HG02943 (cell line): ENCODE data around the gene SPOCD1.

Source experiments
- ATAC-seq: cut with Tn5 transposase; IDR thresholded peaks from one replicate; pipeline ENCODE4 v1.9.1; 2021; ENCODE audit warnings: mild to moderate bottlenecking, low read depth, moderate library complexity; ENCODE audit not compliant: unreplicated experiment

The SPOCD1 gene

DNA sequence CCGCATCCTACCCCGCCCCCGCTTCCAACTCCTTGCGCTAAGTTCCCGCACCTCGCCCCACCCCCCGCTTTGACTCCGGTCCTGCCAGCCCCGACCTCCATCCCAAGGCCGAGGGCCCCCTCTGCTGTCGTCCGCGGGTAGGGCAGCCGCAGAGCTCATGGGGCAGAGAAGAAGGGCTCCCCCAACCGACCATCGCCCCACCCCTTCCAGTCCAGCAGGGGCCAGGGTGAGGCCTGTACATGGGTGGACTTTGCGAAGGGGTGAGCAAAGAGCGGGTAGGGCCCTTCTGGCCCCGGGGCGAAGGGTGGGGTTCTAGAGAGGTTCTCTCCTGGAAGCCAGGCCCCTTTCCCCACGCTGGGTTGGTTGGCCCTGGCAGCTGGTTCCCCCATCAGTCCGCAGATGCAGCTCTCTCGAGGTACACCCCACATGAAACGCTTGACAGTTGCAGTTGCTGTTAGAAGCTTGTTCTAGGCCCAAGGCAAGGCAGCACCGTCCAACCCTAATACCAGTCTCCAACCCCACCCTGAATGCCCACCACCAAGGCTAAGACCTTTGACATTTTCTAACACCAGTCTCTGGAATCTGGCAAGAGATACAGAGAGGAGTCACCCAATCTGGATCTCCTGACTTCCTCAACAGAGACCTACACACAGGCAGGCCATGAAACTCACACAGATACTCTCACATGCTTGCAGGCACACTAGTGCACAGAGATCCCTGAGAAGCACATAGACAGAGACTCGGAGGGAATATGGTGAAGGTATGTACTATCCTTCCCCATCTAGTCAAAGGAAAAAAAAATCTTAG, 26.4 kb downstream of the SPOCD1 start:
- peak; percentile 45 for ATAC-seq

DNA sequence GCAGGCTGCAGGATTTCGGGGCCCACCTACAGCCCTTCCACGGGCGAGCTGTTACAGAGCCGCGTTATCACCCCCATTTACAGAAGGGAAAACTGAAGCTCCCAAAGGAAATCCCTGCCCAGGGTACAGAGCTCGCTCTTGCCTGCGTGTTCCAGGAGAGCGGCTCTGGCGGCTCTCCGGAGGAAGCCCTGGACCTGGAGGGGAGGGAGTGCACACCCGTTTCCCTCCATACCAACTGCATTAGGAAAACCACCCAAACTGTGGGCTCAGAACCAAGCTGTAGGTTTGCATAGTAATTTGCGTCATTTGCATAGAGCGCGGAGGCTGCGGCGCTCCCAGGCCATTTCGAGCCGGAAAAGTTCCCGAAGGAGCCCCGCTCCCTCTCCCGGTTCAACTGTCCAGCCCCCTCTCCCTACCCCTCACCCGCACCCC, 27.0 kb downstream of the SPOCD1 start:
- ATAC-seq: peak; percentile 27

DNA sequence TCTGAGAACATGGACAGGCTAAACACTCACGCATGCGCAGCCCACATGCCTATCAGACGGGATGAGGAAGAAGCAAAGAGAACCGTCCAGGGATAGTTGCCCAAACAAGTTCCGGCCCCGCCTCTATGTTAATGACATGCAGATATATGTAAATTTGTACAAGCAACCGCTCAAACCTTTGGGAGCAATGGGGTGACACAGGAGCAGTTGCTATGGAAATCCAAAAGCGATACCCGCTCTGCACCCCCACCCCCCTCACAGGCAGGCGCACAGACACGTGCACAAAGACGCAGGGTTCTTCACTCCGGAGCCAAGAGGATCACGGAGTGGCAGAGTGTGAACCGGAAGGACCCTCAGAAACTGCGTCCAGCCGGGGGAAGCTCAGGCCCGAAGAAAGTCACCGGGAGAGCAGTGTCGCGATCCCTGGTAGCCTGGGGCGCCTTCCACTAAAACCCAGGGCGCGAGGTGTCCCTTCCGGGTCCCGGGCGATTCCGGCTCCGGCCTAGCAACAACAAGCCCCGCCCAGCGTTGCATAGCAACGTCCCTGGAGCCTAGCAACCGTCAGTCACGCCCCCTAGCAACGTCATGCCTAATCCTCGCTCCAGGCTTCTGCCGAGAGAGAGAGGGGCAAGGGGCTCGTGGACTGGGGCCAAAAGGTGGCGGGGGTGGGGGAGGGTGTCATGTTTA, 27.5 kb downstream of the SPOCD1 start:
- ATAC-seq: peak; percentile 56

DNA sequence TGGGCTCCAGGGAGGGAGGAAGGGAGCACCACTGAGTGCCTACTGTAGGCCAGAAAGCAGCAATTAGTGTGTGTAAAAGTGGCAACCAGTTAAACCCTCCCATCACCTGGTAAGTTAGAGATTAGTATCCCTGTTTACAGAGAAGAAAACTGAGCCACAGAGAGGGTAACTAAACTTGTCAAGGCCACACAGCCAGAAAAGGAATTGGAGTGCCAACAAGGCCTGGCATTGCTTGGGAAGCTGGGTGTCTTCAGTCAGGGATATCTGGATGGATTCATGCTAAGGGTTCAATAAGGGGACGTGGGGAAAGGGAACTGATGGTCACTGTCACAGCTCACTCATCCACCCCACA, 28.1 kb downstream of the SPOCD1 start:
- no peak for ATAC-seq

DNA sequence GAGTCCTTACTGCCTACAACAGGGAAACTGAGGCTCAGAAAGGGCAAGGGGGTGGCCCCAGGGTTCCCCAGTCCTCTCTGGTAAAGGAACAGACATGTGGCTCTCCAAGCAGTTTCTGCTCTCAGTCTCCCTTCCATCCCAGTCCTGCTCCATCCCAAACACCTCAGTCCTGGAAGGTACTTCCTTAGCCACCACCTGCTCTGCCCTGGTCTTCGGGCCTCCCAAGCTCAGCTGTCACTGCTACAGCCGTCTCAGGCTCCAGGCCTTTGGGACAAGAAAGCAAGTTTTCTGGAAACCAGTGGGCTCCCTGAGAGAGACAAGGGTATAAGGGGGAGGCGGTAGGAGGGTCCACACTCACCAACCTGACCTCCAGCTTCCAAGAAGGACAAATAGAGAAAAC, 28.6 kb downstream of the SPOCD1 start:
- ATAC-seq: no peak

DNA sequence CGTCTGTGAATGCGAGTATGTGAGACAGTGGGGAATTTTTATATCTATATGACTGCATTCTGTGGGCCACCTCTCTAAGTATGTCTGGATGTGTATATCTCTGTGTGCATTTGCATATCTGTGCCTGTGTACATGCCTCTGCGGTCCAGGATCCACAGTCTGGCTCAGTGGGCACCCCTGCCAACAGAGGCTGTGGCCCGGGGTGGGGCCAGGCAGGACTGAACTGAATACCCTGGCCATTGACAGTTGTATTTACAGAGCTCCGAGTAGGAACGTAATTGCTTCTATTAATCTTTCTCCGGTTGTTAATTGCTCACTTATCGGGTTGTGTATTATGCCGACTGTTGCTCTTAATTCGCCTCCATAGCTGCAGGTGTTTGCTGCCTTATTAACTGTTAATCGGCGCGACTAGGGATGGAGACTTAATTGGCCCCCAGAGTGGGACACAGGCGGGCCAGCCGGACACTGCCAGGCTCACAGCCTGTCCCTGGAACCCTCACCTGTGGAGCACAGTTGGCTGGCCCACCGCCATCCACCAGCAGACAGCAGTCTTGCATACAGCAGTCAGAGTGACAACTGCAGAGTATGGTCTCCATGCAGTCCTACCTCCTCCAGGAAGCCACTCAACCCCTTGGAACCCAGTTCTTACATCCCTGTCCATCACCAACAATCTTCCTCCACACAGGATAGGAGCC, 29.3 kb downstream of the SPOCD1 start:
- no peak for ATAC-seq

DNA sequence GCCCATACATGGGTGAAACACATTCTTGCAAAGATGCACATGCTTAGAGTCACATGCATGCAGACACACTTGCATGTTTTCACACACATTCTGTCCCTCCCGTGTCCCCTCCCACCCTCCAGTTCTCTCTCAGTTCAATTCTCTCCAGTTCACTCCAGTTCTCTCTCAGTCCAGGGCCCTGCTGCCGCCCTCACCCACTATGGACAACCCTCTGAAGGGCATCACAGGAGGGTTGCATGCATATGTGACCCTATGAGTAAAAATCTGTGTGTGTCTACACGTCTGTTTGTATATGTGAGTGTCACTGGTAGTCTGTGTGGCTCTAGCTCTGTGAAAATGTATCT, 29.9 kb downstream of the SPOCD1 start:
- ATAC-seq: no peak

DNA sequence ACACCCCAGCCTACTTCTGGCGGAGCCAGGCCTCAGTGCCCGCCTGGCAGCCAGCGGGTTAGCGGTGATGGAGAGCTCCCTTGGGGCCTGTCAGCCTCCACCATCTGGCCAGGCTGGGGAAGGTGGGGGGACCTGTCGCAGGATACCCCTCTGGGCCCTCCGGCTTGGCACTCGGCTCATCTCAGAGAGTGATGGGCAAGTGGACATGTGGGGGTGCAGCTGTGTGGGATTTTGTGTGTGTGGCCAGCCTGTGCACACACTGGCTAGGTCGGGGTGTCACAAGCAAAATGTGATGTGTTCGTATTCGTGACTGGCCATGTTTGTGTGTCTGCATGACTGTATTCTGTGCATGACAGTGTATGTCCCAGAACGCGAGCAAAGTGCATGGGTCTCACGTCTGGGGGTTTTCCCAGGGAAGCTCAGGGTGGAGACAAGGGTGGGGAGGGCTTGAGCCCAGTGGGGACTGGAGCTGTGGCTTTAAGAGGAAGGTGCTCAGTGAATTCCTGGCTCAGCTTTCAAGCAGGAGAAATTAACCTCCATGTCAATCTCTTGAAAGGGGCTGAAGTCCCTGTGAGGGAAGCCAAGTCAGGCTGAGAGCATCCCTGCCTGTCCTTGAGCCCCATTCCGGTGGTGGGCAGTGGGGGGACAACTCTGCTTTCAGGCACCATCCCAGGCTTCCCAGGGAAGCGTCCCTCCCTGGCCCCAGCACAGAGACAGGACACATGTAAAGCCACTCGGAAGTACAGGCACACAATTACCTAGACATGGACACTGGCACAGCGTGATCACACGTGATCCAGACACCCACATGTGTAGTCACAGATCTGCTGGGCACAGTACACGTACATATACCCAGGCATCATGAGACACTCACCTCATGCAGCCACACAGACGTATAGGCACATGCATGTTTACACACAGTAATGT, 30.5 kb downstream of the SPOCD1 start:
- ATAC-seq: no peak

DNA sequence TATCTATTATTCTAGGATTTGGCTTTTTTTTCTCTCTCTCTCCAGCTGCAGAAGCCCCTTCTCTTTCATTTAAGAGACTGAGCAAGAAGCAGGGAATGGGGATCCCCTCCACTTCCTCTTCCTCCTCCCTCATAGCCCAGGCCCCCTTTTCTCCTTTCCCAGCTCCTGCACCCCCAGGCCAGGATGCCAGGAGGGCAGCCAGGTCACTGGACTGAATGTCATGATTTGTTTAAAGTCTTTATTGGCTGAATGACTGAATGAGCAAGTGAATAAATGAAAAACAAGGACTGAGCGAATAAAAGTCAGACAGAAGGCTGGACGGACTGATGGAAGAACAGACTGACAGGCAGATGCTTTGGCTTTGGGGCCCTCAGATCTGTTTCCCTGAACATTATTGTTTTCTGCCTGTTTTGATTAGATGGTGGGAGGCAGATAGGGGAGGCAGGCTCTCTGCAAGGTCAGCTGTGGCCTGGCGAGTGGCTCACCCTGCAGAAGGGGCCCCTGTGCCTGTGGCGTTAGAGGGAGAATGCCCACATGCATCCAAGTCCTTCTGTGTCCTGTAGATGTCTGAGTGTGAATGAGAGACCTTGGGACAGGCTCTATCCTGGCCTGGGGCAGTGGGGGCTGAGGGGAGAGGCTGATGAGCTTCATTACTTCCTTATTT, 31.3 kb downstream of the SPOCD1 start:
- no peak for ATAC-seq

DNA sequence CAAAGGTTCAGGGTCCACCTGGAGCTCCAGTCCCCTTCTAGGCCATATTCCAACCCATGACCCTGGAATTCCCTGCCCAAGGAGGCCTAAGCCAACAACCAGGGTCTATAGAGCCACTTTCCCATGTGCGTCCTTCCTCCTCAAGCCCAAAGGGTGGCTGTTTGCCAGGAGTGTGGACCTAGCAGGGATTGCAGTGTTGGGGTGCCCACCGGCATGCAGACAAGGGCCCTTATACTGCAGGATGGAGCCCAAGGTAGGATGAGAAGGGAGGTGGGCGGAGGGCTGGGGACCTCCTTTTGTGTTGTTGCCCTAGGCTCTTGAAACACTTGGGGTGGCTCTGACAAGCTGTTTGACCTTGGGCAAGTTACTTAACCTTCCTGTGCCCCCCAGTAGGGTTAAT, 32.0 kb downstream of the SPOCD1 start:
- no peak for ATAC-seq

DNA sequence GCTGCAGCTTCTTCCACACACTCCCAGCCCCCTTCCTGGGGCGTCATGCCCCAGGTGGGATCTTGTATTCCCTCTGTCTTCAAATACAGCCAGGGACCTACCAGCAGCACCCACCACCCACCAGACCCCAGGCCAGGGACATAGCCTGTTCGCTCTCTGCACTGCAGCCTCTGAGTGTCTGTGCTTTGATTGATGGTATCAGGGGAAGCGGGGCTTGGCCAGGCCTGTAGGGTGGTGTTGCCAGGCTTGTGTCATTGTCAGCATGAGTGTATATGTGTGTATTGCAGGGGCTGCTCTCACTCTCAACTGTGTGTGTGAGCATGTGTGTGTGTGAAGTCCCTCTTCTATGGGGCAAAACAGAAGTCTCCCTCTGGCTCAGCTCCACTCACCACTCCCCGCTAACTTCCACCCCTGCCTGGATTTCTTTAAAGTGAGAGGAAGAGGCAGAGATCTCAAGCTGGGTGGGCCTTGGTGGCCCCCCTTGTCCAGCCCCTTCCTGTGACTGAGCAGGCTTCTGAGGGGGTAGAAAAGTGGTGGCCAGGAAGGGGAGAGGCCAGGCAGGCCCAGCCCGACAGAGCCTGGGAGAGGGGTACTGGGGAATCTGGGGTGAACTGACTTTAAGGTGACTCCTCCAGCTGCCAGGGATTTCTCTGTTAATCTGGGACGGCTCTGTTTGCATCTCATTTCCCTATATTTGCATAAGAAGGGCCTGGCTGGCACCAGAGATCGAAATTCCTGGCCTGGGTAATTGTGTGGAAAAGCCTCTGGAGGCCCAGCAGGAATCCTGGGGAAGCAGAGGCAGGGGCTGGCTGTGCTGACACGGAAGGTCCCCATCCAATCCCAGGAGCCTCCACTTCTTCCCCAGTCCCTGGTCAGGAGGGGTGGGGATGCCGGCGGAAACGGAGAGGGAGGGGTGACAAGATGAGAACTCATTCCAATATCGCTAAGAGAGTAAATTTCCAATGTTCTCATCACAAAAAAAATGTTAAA, 33.1 kb downstream of the SPOCD1 start:
- ATAC-seq: no peak

DNA sequence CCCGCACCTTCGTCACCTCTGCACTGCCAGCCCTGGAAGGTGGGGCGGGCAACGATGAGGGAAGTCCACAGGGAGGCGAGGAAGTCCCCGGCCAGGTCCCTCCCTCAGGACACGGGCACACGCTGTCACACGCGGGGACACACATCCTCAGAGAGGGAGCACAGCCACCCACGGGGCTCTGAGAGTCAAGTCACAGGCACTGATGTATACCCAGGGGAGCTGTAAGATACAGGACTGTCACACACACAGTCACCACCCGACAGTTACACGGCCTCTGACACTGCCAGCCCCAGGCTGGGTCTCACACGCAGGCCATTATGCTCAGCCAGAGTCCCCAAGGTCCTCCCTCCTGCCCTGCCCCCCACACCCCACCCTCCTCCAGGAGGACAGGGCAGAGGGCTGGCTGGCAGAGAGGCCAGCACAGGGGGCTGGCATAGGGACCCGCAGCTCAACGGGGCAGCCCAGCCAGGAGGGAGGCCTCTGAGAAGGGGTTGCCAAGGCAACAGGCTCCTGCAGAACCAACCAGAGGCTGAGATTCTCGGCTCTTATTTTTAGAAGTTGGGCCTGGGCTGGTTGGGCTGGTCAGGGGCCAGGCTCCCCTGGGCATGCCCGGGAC, 34.0 kb downstream of the SPOCD1 start:
- ATAC-seq: no peak

DNA sequence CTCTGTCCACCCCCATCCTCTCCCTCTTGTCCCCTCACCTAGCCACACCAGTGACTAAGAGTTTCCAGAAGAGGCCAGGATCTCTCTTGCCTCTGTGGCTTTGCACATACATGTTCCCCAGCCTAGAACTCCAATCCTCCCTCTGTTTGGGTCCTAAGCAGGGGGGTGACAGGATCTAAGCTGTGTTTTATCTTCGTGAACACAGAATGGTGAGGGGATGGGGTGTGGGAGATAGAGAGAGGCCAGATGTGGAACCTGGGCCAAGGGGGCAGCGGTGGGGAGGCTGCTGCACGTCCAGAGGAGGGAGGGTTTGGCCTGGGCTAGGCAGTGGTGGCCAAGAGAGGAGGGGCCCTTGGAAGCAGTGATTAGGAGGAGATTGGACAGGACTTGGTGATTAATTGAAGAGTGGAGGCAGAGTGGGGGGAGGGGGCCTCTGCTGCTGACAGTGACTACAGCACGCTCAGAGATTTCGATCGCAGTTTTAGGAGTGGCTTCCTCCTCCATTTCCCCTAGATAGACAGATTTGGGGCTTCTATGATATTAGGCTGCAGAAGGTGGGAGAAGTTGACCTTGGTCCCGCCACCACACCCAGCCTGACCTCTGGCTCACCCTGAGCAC, 34.6 kb downstream of the SPOCD1 start:
- no peak for ATAC-seq

DNA sequence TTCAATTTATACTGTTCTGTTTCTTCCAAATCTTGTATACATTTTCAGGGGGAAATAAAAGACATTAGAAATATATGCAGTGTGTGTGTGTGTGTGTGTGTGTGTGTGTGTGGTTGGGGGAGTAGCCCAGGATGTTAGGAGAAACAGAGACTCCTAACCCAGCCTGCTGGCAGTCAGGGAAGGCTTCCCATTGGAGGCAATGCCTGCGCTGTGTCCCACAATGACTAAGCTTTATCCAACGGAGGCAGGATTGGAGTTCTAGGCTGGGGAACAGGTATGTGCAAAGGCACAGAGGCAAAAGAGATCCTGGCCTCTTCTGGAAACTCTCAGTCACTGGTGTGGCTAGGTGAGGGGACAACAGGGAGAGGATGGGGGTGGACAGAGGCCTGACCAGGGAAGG, 35.2 kb downstream of the SPOCD1 start:
- ATAC-seq: no peak

DNA sequence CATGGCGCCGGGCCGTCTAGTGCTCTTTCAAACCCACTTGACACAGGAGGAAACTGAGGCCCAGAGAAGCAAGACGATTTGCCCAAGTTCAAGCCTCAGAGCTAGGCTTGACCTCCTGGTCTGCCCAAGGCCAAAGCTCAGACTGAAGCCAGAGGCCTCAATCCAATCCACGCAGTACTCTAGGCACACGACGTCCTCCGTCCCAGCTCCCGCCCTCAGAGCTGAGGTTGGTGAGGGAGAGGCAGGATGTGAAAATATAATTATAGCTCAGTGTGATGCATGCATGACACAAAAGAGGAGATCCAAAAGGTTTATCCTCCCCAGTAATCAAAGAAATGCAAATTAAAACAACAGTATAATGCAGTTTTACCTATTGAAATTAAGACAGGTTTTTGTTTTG, 36.1 kb downstream of the SPOCD1 start:
- ATAC-seq: no peak

DNA sequence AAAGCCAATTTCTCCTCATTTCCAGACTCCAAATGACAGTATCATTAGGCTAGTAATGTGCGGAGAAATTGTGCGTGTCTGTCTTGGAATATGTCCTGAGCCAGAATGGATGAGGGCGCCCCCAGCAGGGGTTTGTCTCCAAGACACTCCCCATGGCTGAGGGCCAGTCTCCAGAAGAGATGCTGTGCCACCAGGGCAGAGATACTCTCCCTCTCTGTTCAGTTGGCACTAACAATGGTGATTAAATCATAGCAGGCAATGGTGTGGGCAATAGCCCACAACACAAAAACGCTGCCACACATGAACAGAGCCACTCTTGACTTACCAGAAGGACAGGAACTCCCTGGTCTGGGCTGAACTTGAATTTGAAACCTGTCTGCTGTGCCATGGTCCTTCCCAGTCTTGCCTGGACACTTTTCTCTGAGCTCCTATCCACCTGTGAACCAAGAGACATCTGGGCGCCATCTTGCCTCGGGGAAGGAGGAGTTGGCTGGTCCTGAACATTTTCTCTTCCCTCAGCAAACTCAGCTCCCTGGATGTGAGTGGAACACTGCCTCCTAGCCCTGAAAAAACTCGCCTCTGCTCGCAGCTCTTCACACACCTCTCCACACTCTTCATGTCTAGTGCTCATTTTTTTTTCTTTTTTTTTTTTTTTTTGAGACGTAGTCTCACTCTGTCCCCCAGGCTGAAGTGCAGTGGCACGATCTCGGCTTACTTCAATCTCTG, 36.9 kb downstream of the SPOCD1 start:
- ATAC-seq: no peak

DNA sequence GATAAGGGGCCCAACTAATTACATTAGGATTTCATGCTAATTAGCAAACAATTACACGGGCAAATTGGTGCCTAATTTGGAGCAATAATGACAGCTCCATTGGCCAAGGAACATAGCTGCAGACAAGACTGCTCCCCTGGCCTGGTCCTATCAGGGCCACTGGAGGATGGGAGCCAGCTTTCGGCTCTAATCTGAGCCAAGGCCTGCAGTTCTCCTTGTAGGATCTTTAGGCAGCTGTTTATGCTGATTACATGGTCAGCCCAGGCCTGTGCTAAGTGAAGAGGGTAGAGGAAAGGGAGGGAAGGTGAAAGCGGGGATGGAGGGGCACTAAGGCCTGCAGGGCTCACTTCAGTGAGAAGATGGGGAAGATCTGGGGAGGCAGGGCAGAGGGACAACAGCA, 39.3 kb downstream of the SPOCD1 start:
- no peak for ATAC-seq
